ENCODE measurements around the gene SNX27.
"Not testable (repeated sequence)": the region's sequence is repeated elsewhere in the genome, so short reads cannot be mapped to it uniquely, and the experiment has no call there.

The SNX27 gene

GRCh38 chr1:151606384-151606783 is 5.5 kb upstream of the SNX27 start:
- no peak for DNase-seq

- no peak for DNase-seq
Measured at GRCh38 chr1:151606857-151607256, 5.0 kb upstream of the SNX27 start.

GRCh38 chr1:151610142-151610541 is 1.7 kb upstream of the SNX27 start:
- no peak for DNase-seq

- DNase-seq: no peak
Measured at GRCh38 chr1:151611288-151611790, 511 bp upstream of the SNX27 start.

GRCh38 chr1:151612501-151613281 is 841 bp downstream of the SNX27 start:
- DNase-seq: peak; percentile 30 to 43

- no peak for DNase-seq
Measured at GRCh38 chr1:151613282-151613780, 1.5 kb downstream of the SNX27 start.

GRCh38 chr1:151615711-151616504 is 4.1 kb downstream of the SNX27 start:
- DNase-seq: no peak

- no peak for DNase-seq
Measured at GRCh38 chr1:151616505-151616849, 4.6 kb downstream of the SNX27 start.

- no peak for DNase-seq
Measured at GRCh38 chr1:151618003-151618402, 6.2 kb downstream of the SNX27 start.

GRCh38 chr1:151618470-151618869 is 6.6 kb downstream of the SNX27 start:
- DNase-seq: no peak

- DNase-seq: not testable (repeated sequence)
Measured at GRCh38 chr1:151618996-151619395, 7.1 kb downstream of the SNX27 start.

GRCh38 chr1:151619489-151620093 is 7.7 kb downstream of the SNX27 start:
- no peak for DNase-seq

GRCh38 chr1:151620286-151620685 is 8.4 kb downstream of the SNX27 start:
- DNase-seq: no peak

- no peak for DNase-seq
Measured at GRCh38 chr1:151621351-151621750, 9.5 kb downstream of the SNX27 start.

GRCh38 chr1:151624783-151625182 is 12.9 kb downstream of the SNX27 start:
- no peak for DNase-seq

GRCh38 chr1:151626740-151627334 is 15.0 kb downstream of the SNX27 start:
- no peak for DNase-seq

- no peak for DNase-seq
Measured at GRCh38 chr1:151629278-151629677, 17.4 kb downstream of the SNX27 start.

- no peak for DNase-seq
Measured at GRCh38 chr1:151635479-151636072, 23.7 kb downstream of the SNX27 start.

GRCh38 chr1:151638074-151638775 is 26.4 kb downstream of the SNX27 start:
- DNase-seq: no peak

- no peak for DNase-seq
Measured at GRCh38 chr1:151638812-151639211, 27.0 kb downstream of the SNX27 start.

- DNase-seq: no peak
Measured at GRCh38 chr1:151639466-151639865, 27.6 kb downstream of the SNX27 start.

- DNase-seq: no peak
Measured at GRCh38 chr1:151641229-151641628, 29.4 kb downstream of the SNX27 start.
